GM12878 (cell line): ENCODE data around the gene TRRAP. TPM values are rescaled to one million over a fixed set of nuclear protein-coding genes. Genes with fewer than 3 reads are reported as not detected.
A peak's percentile ranks its signal among the peaks of the same experiment; 100 is the strongest.

Source experiments
- BACH1 ChIP-seq: fragments of 450-650 bp; IDR thresholded peaks from 2 replicates; pipeline ENCODE4 v1.6.1; 2017; ENCODE audit warnings: mild to moderate bottlenecking, borderline replicate concordance
- CHD1 ChIP-seq: IDR thresholded peaks from 2 replicates; pipeline ENCODE4 v1.6.1; 2012; ENCODE audit warnings: low read depth, low read length, improper control_type of control experiment
- DPF2 ChIP-seq: fragments of 450-650 bp; IDR thresholded peaks from 2 replicates; pipeline ENCODE4 v1.6.1; 2017; ENCODE audit warnings: mild to moderate bottlenecking
- EED ChIP-seq: sonication (generic); IDR thresholded peaks from 2 replicates; pipeline ENCODE4 v1.6.1; 2016; ENCODE audit warnings: antibody characterized with exemption, low read depth
- EGR1 ChIP-seq, 2 experiments: IDR thresholded peaks; 1 replicate in 1 of 2; 2 replicates in 1 of 2; pipeline ENCODE4 v1.6.1; 2011 to 2012; ENCODE audit warnings: low read depth in 2 of 2, low read length in 2 of 2, borderline replicate concordance in 1 of 2, mild to moderate bottlenecking in 1 of 2, moderate library complexity in 1 of 2
- ESRRA ChIP-seq: IDR thresholded peaks from 2 replicates; pipeline ENCODE4 v1.6.1; 2012; ENCODE audit warnings: mild to moderate bottlenecking, low read length, improper control_type of control experiment
- ETV6 ChIP-seq, 2 experiments: fragments of 450-650 bp in 1 of 2; IDR thresholded peaks in 1 of 2; conservative IDR thresholded peaks in 1 of 2; 2 replicates each; pipeline ENCODE4 v1.6.1; 2014; ENCODE audit warnings: antibody characterized with exemption in 1 of 2, borderline replicate concordance in 1 of 2, low read depth in 1 of 2, mild to moderate bottlenecking in 1 of 2, moderate library complexity in 1 of 2
- JUND ChIP-seq: IDR thresholded peaks from 2 replicates; pipeline ENCODE4 v1.6.1; 2012; ENCODE audit warnings: low read depth, mild to moderate bottlenecking, low read length, improper control_type of control experiment, moderate library complexity
- MXI1 ChIP-seq: fragments of 150-350 bp; IDR thresholded peaks from 2 replicates; pipeline ENCODE4 v1.6.1; 2011; ENCODE audit warnings: low read depth, mild to moderate bottlenecking, inconsistent platforms, low read length, improper control_type of control experiment
- MYB ChIP-seq: fragments of 150-350 bp; IDR thresholded peaks from 2 replicates; pipeline ENCODE4 v1.6.1; 2014; ENCODE audit warnings: mild to moderate bottlenecking, low read depth, low read length, borderline replicate concordance
- NFIC ChIP-seq: IDR thresholded peaks from 2 replicates; pipeline ENCODE4 v1.6.1; 2012; ENCODE audit warnings: low read depth, mild to moderate bottlenecking, inconsistent platforms, low read length, moderate library complexity
- RUNX3 ChIP-seq: IDR thresholded peaks from 2 replicates; pipeline ENCODE4 v1.6.1; 2012; ENCODE audit warnings: low read length, inconsistent platforms
- ZBED1 ChIP-seq: IDR thresholded peaks from 2 replicates; pipeline ENCODE4 v1.6.1; 2016; ENCODE audit warnings: borderline replicate concordance
- ZNF592 ChIP-seq: fragments of 450-650 bp; IDR thresholded peaks from 2 replicates; pipeline ENCODE4 v1.6.1; 2017; ENCODE audit warnings: mild to moderate bottlenecking, moderate library complexity
- polyA plus RNA-seq, 11 experiments: library from polyadenylated mRNA; depleted of rRNA in 4 of 11; unstranded in 6 of 11; stranded (reverse) in 5 of 11; fragments of >200 nt; fragmentation: Nextera tagmentation in 4 of 11; fragmentation: Illumina TruSeq in 1 of 11; extraction: Ambion mirVana in 4 of 11; extraction: Trizol in 1 of 11; gene quantifications; 1 replicate in 1 of 11; 2 replicates in 10 of 11; pipeline versions ENCODE4 v1.2.1 to v1.2.3, GENCODE V29; 2011 to 2016; ENCODE audit warnings: inconsistent platforms in 2 of 11, missing spikeins in 2 of 11, low read depth in 1 of 11
- total RNA-seq, 4 experiments: library from RNA; depleted of rRNA in 3 of 4; stranded (reverse); fragments of >200 nt in 3 of 4; fragmentation: Illumina TruSeq in 1 of 4; extraction: Trizol in 1 of 4; gene quantifications; 2 replicates each; pipeline versions ENCODE4 v1.2.1 to v1.2.3, GENCODE V29; 2013 to 2021
- TF ChIP-seq, protein P1 (sequence below): IDR thresholded peaks from 2 replicates; pipeline ENCODE4 v1.6.1; 2011; ENCODE audit warnings: low read depth, low read length, improper control_type of control experiment, borderline replicate concordance

Gene TRRAP
- total and polyA plus RNA-seq, 10 of the 15 experiments (the other 5 are each of a cell fraction or from before 2014, with no cell fraction given) = 1.1 to 39.3 (median 8.5) TPM

DNA sequence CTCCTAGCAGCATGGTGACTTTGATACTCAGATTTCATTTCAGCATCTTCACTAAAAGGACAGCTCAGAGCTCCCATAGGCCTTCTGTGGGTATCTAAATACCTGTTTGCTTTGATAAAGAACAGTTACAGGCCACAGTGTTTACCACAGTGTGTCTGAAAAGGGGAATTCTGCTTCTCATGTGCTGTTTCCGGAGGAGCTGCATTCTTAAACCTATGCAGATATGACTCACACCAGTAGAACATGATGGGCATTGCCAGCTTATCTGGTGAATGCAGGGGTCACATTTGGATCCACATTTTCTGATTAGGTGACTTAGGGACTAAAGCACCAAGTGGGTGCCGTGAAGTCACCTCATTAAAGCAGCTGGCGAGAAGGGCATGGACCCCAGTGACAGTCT, 52.6 kb downstream of the TRRAP start (continued):
- TF ChIP-seq, protein P1, sequence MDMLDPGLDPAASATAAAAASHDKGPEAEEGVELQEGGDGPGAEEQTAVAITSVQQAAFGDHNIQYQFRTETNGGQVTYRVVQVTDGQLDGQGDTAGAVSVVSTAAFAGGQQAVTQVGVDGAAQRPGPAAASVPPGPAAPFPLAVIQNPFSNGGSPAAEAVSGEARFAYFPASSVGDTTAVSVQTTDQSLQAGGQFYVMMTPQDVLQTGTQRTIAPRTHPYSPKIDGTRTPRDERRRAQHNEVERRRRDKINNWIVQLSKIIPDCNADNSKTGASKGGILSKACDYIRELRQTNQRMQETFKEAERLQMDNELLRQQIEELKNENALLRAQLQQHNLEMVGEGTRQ = no peak
- TF ChIP-seq RUNX3 (peak; percentile 78), CHD1 (0 out of 2 replicates have a peak, but pooled peaks have one; percentile 34), DPF2 (peak; percentile 70; the same call in 1 of the 2 replicates), EED (peak; percentile 53; the same call in 1 of the 2 replicates), ZBED1 (peak; percentile 29; the same call in 1 of the 2 replicates), EGR1 (IDR thresholded peaks at IDR 0.05; ENCODE audit: borderline replicate concordance in 1 of 2, low read depth in 2 of 2, low read length in 2 of 2) (no peak), BACH1 (peak; percentile 19; the same call in 1 of the 2 replicates), NFIC (peak; percentile 55), MYB (no peak), ZNF592 (no peak), JUND (no peak; the same call in 1 of the 2 replicates), ETV6 (conservative IDR thresholded peaks at IDR 0.05 in 1 of 2, IDR thresholded peaks at IDR 0.05 in 1 of 2; ENCODE audit: borderline replicate concordance in 1 of 2, low read depth in 1 of 2) (no peak; a peak in 1 of 4 replicates), MXI1 (peak; percentile 59; the same call in 1 of the 2 replicates), ESRRA (no peak)
